OCI-LY7 (cell line): ENCODE results near the gene IFNA7. TPM values are rescaled to one million over a fixed set of nuclear protein-coding genes. Genes with fewer than 3 reads are reported as not detected.
"Not testable (repeated sequence)": the region's sequence is repeated elsewhere in the genome, so short reads cannot be mapped to it uniquely, and the experiment has no call there.

Experiments used
- BruUV-seq: library from RNA; stranded (reverse); fragments of 400-500 nt; replicated peaks from 2 replicates; lab custom pipeline; 2021; lab: Mats Ljungman, UMichigan
- CTCF ChIA-PET: fragments of 300-600 bp; sonication (Branson Sonifier 250); formaldehyde crosslinking; loops from one replicate; lab custom pipeline; 2022; ENCODE audit warnings: antibody characterized with exemption; ENCODE audit not compliant: unreplicated experiment; lab: Charles Lee
- POLR2A ChIA-PET: fragments of 300-600 bp; sonication (Branson Sonifier 250); formaldehyde crosslinking; loops from one replicate; lab custom pipeline; 2022; ENCODE audit warnings: antibody characterized with exemption; lab: Charles Lee
- DNase-seq: peaks from one replicate; pipeline ENCODE4 v3.0.0-alpha.2; 2015; ENCODE audit warnings: low spot score
- H2AFZ ChIP-seq: fragments of 200-600 bp; sonication (generic), shearing (Covaris generic); 2 replicates; pipeline ENCODE4 v1.6.1; 2014; ENCODE audit warnings: mild to moderate bottlenecking, antibody characterized with exemption, low read length, moderate library complexity
- H3K27ac ChIP-seq: fragments of 200-600 bp; sonication (generic); 2 replicates; pipeline ENCODE4 v1.5.1; 2014; ENCODE audit warnings: mixed run types, low read depth, mild to moderate bottlenecking, moderate library complexity, low read length, inconsistent platforms; ENCODE audit not compliant: poor library complexity, severe bottlenecking
- H3K36me3 ChIP-seq: fragments of 200-600 bp; sonication (generic); 2 replicates; pipeline ENCODE4 v1.6.1; 2014; ENCODE audit warnings: mild to moderate bottlenecking, antibody characterized with exemption, low read length, moderate library complexity, mixed read lengths; ENCODE audit not compliant: insufficient read depth
- H3K4me1 ChIP-seq: fragments of 200-600 bp; sonication (generic); 2 replicates; pipeline ENCODE4 v1.5.1; 2014; ENCODE audit warnings: mild to moderate bottlenecking, low read length; ENCODE audit not compliant: insufficient read depth, poor library complexity, severe bottlenecking
- H3K4me2 ChIP-seq: fragments of 200-600 bp; sonication (generic); 2 replicates; pipeline ENCODE4 v1.6.1; 2014; ENCODE audit warnings: mild to moderate bottlenecking, low read length
- H3K4me3 ChIP-seq: fragments of 200-600 bp; sonication (generic); 2 replicates; pipeline ENCODE4 v1.5.1; 2014; ENCODE audit warnings: mild to moderate bottlenecking, low read depth, low read length; ENCODE audit not compliant: poor library complexity, severe bottlenecking
- H3K79me2 ChIP-seq: fragments of 200-600 bp; sonication (generic); 2 replicates; pipeline ENCODE4 v1.6.1; 2016; ENCODE audit warnings: low read depth, mild to moderate bottlenecking, low read length, moderate library complexity, mixed read lengths; ENCODE audit not compliant: insufficient read depth
- H3K9me2 ChIP-seq: fragments of 200-600 bp; sonication (generic); 2 replicates; pipeline ENCODE4 v1.6.1; 2016; ENCODE audit warnings: mild to moderate bottlenecking, low read length, mixed read lengths; ENCODE audit not compliant: insufficient read depth
- H3K9me3 ChIP-seq: fragments of 200-600 bp; sonication (generic); 2 replicates; pipeline ENCODE4 v1.6.1; 2014; ENCODE audit warnings: mild to moderate bottlenecking, mixed run types, low read length, mixed read lengths
- H4K20me1 ChIP-seq: fragments of 200-600 bp; sonication (generic); 2 replicates; pipeline ENCODE4 v1.6.1; 2014; ENCODE audit warnings: mild to moderate bottlenecking, antibody characterized with exemption, low read length, moderate library complexity, mixed read lengths; ENCODE audit not compliant: insufficient read depth
- EZH2phosphoT487 ChIP-seq: fragments of 200-600 bp; sonication (generic); IDR thresholded peaks from 2 replicates; pipeline ENCODE4 v1.6.1; 2018; ENCODE audit warnings: low read depth, borderline replicate concordance, mild to moderate bottlenecking, mixed run types, antibody characterized with exemption, low read length, moderate library complexity, mixed read lengths
- intact Hi-C: fragments of 100-400 bp; cut with micrococcal nuclease; formaldehyde crosslinking; loops from one replicate; pipeline ENCODE4 v1.10.0; 2022; ENCODE audit not compliant: unreplicated experiment
- total RNA-seq, 2 experiments: library from RNA; depleted of rRNA in 1 of 2; stranded (reverse); fragments of >200 nt in 1 of 2; shearing (Covaris generic) in 1 of 2; gene quantifications; 2 replicates each; pipeline ENCODE4 v1.2.3, GENCODE V29; 2014 to 2022
- TF ChIP-seq, protein P1 (sequence below): fragments of 200-600 bp; sonication (generic); conservative IDR thresholded peaks from 2 replicates; pipeline ENCODE4 v1.5.1; 2014; ENCODE audit warnings: mild to moderate bottlenecking, antibody characterized with exemption, low read length, moderate library complexity, mixed read lengths

Gene IFNA7
- total RNA-seq, 2 experiments from 2014 or later = not detected

DNA sequence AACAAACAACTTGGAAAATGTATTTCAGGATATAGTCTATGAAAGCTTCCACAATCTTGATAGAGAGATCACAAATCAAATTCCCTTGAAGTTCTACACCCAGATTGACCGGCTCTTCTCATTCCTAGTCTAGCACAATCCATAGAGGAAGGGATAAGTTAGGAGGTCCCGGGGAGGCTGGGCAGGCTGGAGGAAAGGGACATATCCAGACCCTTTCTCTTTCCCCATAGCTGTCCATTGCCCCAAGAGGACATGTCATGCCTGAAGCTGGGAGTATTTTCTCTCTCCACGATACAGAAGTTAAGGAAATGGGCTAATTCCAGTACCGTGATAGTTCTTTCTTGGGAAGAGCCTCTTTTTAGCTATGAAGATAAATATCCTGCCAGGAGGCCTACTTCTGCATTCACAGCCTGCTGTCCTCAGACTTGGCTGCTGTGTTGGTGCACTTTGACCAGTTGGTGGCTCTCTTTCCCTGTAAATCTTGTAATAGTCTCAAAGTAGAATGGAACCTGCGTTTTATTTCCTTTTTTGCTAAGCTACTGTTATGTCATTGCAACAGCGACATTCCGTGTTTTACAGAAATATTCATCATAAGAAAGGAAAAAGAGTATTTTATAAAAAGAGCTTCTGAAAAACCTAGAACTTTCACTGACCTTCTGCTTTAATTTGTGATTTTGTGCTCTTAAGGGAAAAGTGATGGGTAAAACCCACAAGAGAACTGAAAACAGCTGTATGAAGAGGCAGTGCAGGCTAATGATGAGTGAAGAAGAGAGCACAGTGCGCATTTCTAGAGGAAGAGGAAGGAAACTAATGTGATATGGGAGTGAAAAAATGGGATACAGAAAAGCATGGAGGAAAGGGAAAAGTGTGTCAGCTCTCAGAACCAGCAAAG is 33.7 kb upstream of the IFNA7 start:
- BruUV-seq, intact Hi-C loops: not testable (repeated sequence)

DNA sequence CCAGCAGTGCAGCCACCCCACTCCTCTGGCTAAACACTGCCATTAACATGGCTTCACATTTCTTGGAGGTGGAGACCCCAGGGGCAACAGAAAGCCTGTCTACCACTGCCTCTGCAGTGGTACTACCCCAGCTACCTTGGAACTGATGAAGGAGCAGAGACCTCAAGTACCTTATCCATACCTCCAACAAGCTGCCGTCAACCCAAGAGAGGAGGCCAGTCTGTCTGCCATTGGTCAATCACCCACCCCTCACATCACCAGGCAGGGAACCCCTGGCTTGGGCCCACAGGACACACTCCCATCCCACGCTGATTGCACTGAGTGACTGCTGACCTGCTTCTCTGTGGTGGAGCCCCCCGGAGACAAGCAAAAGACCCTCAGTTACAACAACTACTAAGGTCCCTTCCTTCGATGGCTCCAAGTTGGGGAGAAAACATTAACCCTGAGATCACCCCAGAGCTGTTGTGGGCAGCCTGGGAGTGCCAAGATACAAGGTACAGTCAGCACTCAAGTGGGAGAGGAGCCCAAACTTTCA is 32.2 kb upstream of the IFNA7 start:
- H3K9me2 ChIP-seq = no peaks in the 10 kb centered on the region
- no peak overlapping the region for H3K27ac ChIP-seq
- H3K4me3 ChIP-seq = no peak overlapping the region
- no peaks in the 10 kb centered on the region for H3K4me1 ChIP-seq
- H4K20me1 ChIP-seq = no peaks in the 10 kb centered on the region
- ChIA-PET POLR2A (no interaction called here), CTCF (no interaction called here)
- intact Hi-C loops = no loop called here
- BruUV-seq = no TSS peak
- H3K4me2 ChIP-seq = no peak overlapping the region
- no peaks in the 10 kb centered on the region for H3K36me3 ChIP-seq
- DNase-seq = no peak
- no peaks in the 10 kb centered on the region for H3K79me2 ChIP-seq
- no peaks in the 10 kb centered on the region for H3K9me3 ChIP-seq
- TF ChIP-seq, protein P1, sequence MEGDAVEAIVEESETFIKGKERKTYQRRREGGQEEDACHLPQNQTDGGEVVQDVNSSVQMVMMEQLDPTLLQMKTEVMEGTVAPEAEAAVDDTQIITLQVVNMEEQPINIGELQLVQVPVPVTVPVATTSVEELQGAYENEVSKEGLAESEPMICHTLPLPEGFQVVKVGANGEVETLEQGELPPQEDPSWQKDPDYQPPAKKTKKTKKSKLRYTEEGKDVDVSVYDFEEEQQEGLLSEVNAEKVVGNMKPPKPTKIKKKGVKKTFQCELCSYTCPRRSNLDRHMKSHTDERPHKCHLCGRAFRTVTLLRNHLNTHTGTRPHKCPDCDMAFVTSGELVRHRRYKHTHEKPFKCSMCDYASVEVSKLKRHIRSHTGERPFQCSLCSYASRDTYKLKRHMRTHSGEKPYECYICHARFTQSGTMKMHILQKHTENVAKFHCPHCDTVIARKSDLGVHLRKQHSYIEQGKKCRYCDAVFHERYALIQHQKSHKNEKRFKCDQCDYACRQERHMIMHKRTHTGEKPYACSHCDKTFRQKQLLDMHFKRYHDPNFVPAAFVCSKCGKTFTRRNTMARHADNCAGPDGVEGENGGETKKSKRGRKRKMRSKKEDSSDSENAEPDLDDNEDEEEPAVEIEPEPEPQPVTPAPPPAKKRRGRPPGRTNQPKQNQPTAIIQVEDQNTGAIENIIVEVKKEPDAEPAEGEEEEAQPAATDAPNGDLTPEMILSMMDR = no peak
- no peak for TF ChIP-seq EZH2phosphoT487
- no peak overlapping the region for H2AFZ ChIP-seq

More for the DNA sequence above, 33.7 kb upstream of the IFNA7 start:
- H3K4me2 ChIP-seq, H4K20me1 ChIP-seq, H3K27ac ChIP-seq, H3K9me2 ChIP-seq, H3K4me1 ChIP-seq, H3K36me3 ChIP-seq, H2AFZ ChIP-seq, H3K9me3 ChIP-seq, H3K79me2 ChIP-seq, H3K4me3 ChIP-seq, POLR2A ChIA-PET, CTCF ChIA-PET: not testable (repeated sequence)
- peak; percentile 55 for DNase-seq
- TF ChIP-seq, protein P1 = peak; percentile 78

DNA sequence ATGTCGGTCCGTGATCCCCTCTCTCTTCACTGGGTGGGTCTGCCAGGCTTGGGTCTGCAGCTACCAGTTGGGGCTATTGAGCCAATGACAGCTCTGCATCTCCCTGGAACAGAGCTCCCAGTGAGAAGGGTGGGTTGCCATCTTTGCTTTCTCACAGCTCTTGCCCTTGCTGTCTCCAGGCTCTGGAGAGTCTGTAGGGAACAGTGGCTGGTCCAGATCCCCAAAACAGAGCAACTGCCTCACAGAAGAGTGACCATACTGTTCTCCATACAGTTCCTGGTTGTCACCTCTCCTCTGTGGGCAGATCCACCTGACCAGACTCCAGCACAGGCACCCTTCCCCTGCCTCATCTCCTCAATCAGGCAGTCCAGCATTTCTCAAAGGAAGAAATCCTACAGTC is 31.3 kb upstream of the IFNA7 start:
- BruUV-seq = no TSS peak
- Histone ChIP-seq H4K20me1 (no peaks in the 10 kb centered on the region), H2AFZ (no peak overlapping the region), H3K79me2 (no peaks in the 10 kb centered on the region), H3K9me2 (no peaks in the 10 kb centered on the region), H3K27ac (no peak overlapping the region), H3K36me3 (no peaks in the 10 kb centered on the region), H3K4me2 (no peak overlapping the region), H3K4me3 (no peak overlapping the region), H3K4me1 (no peaks in the 10 kb centered on the region), H3K9me3 (no peaks in the 10 kb centered on the region)
- no peak for DNase-seq
- CTCF ChIA-PET = no interaction called here
- TF ChIP-seq EZH2phosphoT487 = no peak
- TF ChIP-seq, protein P1 = no peak
- intact Hi-C loops = no loop called here
- POLR2A ChIA-PET = no interaction called here
